Pulmonary artery endothelial cell (primary cell): ENCODE data around the gene CRMP1. TPM values are rescaled to one million over a fixed set of nuclear protein-coding genes. Genes with fewer than 3 reads are reported as not detected.

ENCODE experiments used
- DNase-seq: peaks from one replicate; pipeline ENCODE4 v3.0.0-alpha.2; 2011; ENCODE audit warnings: low read depth, low spot score
- total RNA-seq: library from RNA; depleted of rRNA; stranded (reverse); fragments of >200 nt; gene quantifications from 2 replicates; pipeline ENCODE4 v1.2.3, GENCODE V29; 2014

The CRMP1 gene
- total RNA-seq, 1 donor from 2014 or later = under 0.01 TPM

DNA sequence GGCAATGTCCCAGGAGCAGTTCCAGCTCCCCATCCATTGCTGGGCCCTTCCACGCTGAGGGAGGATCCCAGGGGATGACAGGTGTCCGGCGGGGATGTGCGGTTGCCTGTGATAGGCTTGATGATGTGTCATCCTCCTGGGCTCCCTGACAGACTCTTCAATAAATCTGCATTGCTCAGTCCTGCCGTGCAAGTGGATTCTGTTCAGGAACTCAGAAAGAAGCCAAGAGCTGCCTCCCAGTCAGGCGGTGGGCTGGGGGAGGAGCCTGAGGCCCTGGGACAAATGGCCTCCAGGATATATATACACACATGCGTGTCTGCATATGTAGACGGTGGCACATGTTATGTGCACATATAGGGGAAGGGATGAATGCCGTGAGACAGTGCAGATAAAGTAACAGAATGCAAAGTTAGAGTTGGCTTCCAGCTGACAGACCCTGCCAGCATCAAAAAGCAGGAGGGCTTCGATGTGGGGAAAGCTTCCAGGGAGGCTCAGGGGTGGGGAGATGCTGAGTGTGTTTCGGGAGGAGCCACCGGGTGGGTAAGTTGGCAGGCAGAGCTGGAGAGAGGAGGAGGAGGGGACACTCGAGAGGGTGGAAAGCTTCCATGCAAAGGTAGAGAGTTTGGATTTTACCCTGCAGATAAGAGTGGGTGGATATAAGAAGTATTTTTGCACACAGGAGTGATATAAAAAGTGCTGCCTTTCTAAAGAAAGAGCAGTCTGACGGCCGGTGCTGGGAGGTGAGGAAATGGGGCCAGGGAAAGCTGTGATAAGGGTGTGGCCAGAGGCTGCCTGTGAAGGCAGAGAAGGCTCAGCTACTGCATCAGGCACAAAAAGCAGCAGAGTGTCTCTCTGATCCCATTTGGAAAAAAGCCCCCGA, 28.5 kb upstream of the CRMP1 start:
- DNase-seq = no peak

- DNase-seq = no peak
These were observed 26.7 kb upstream of the CRMP1 start for GRCh38 chr4:5919571-5919970.

DNA sequence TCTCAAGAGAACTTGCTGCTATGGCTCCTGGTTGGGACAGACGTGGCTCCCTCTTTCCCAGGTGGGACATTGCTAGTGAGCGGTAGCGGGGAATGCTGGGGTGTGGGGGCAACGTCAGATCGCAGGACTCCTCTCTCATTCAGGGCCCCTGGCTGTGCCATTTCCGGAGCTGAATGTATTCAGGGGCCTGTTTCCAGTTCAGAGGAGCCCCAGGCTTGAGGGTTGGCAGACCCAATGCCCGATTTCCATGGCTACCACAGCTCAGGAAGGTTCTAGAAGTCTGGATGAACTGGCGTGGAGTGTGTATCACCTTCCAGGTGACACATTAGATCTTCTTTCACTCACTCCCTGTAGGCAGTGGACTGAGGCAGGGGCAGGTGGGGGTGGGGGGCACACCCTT, 26.2 kb upstream of the CRMP1 start:
- no peak for DNase-seq

GRCh38 chr4:5918331-5918985, 25.6 kb upstream of the CRMP1 start:
- DNase-seq = no peak

GRCh38 chr4:5917672-5918071, 24.8 kb upstream of the CRMP1 start:
- DNase-seq = no peak

DNA sequence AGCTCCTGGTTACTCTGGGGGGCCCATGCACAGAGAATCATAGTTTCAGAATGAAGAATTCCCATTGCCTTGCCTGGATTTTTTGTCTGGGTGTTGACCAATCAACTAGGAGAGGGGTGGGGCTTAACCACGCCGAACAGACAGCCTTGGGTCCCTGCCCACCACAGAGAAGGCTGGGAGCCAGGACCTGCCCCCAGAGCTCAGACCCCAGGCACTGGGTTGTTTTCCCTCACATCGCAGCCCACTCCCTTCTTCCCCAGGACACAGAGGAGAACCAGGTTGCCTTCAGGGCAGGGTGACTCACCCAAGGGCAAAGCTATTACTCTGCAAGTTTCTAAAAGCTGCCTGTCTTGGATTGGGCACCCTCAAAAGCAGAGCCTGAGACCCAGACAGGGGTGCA, 23.3 kb upstream of the CRMP1 start:
- DNase-seq = no peak

DNA sequence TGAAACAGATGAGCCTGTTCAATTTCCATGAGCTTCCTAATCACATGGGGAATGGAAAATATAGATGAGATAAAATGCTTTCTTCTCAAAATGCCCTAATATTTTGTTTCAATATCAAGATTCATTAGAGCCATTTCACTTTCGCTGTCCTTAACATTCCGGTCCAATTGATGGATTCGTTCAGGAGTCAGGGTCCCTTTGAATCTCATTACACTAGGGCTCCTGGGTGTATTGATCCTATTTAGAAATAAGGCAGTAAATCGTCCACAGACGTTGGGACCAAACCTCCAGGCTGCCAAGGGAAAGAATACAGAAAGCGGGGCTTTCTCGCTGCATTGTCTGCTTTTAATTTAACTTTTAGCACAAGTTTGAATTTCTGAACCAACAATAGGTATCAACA, 20.6 kb upstream of the CRMP1 start:
- no peak for DNase-seq

GRCh38 chr4:5912614-5913019, 19.7 kb upstream of the CRMP1 start:
- no peak for DNase-seq

- no peak for DNase-seq
These were observed 16.1 kb upstream of the CRMP1 start for GRCh38 chr4:5908876-5909427.

DNA sequence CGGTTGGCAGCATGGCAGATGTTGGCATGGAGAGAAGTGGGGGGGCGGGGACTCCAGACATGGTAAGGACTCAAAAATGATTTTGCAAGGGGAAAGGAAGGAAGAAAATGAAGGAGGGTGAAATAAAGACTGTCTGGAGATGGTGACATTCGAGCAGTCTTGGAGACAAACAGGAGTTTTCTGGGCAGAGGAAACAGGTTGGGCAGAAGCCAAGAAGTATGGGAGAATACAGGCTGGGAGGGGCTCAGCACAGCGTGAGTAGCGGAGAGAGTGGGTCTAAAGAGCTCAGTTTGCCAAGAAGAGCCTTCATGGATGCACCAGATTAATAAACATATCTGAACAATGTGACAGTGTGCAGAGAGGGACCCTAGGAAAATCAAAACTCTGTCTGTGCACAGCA, 13.3 kb upstream of the CRMP1 start:
- DNase-seq = no peak

DNA sequence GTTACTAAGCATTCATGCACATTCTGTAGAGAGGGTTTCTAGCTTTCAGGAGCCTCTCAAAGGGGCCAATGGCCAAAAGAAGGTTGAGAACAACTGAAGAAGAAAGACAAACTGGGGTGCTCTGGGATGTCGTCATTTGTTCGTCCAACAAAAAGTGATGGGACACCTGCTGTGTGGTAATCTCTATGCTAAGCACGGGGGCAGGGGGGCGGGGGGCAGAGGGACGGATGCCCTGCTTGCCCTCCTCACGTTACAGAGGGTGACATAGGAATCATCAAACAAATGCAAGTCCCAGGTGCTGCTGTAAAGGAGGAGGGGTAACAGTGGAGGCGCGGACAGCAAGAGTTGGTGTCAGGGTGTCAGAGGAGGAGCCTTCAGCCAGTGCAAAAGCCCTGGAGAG, 12.8 kb upstream of the CRMP1 start:
- no peak for DNase-seq

DNA sequence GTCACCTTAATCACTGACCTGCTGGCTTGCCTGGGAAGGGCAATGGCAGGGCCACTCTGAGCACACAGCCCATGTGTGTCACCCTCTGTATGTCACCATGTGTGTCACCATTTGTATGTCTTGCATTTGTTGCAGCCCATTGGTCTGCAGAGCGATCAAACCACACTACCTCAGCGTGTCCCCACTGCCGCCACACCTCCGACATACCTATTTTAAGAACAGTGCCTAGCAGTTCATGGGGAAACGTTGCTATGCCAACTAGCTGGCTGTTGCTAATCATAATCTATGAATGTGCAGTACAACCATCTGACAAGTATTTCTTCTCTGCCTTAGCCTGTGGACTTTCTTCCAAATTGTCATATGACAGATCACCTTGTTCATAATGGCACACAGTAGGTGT, 8.0 kb upstream of the CRMP1 start:
- no peak for DNase-seq

DNA sequence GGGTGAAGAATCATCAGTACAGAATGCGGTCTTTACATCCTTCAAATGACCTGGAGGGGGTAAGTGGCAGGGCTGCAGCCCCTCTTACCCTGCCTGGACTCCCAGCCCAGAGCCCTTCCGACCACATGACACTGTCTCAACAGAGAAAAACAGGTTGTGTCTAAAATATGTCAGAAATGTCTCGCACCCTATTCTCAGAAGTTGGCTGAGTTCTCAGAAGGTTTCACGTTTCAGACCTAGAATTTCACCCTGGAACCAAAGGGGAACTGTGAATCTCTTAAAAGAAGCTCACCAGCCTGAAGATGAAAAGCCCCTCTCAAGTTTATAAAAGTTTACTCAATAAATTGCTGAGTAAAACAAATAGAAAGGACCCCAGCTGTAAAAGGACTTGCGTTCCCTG, 7.0 kb upstream of the CRMP1 start:
- no peak for DNase-seq

- DNase-seq = no peak
These were observed 6.5 kb upstream of the CRMP1 start for GRCh38 chr4:5899396-5899795.

DNA sequence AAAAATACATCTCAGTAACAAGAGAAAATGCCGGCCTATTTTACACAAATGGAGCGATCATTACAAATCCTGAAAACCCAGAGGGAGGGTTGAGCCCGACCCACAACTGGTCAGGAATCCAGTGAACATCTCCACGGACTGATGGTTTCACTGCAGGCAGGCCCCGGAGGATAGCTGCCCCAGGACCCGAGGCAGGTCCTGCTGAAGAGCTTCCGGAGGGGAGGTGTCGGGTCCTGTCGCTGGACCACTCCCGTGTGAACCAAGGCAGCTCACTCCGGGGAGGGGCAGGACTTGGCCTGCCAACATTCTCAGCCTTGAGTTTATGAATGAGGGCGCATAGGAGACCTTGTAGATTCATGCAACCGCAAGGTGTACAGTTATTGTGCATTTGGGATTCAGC, 4.8 kb upstream of the CRMP1 start:
- DNase-seq = no peak

- no peak for DNase-seq
These were observed 2.4 kb upstream of the CRMP1 start for GRCh38 chr4:5895287-5895686.

DNA sequence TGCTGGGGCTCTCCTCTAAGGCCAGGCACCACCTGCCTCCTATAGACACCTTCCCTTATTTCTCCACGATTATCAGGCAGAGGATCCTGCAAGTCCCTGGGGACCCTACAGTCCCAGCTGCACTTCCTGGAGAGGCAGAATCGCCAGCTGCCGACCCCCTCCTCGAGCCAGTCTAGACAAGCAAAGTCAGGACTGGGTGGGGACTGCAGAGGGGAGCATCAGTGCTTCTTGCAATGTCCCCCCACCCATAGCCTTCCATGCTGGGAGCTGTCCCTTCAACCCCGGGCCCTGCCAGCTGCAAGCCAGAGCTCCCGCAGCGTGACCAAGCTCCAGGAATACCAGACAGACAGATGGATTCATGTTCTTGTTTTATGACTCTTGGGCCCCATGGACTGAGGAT, 1.4 kb upstream of the CRMP1 start:
- no peak for DNase-seq

DNA sequence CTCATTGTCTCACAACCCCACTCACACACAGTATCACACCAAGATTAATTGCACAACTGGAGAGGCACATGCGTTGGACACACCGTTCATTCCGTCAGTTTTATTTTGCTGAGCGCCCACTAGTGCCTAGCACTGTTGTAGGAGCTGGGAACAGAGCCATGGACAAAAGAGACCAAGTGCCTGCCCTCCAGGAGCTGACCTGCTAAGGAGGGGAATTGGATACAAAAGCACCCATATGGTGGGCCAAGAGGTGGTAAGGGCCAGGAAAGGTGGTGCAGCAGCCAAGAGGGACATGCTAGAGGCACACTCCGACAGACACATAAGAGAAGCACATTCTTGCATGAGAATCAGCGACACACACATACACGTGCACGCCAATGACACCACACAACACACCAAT, 705 bp upstream of the CRMP1 start:
- no peak for DNase-seq

GRCh38 chr4:5892323-5893003, 423 bp downstream of the CRMP1 start:
- no peak for DNase-seq

DNA sequence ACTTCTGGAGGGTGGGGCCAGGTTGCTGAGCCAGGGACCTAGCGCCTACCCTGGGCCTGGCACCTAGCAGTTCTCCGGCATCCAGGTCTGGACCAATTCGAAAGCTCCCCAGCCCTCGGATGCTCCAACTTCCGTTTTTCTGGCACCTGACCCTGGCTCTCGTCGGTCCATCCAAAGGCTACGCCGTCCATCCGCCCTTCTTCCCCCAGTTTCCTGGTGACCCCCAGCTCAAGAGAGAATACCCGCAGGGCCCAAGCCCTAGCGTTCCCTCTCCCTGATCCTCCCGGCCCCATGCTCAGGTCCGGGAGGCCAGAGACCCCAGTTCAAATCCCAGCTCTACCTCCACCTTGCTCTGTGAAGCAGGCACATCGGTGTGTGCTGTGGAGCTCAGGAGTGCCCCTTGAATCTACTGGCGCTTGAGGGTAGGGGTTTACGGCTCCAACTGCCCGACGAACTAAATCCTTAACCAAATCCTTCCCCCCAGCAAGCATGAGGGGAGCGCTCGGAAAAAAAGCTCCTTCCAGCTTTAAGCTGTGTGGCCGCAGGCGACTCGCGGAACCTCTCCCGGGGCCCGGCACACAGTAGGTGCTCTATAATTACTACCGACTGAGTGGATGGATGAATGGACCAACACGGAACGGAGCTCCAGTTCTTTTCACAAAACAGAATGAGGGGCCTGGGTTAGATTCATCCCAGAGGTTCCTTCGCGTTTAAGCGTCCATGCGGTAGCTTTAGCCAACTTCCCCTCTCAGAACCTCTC, 1.1 kb downstream of the CRMP1 start:
- no peak for DNase-seq

GRCh38 chr4:5890063-5890727, 2.7 kb downstream of the CRMP1 start:
- no peak for DNase-seq
